Astrocyte (in vitro differentiated cells and primary cell): ENCODE measurements around the gene SERPINF2. TPM values are rescaled to one million over a fixed set of nuclear protein-coding genes. Genes with fewer than 3 reads are reported as not detected.
"Not testable (repeated sequence)": the region's sequence is repeated elsewhere in the genome, so short reads cannot be mapped to it uniquely, and the experiment has no call there.

Experiments used
- DNase-seq: peaks from one replicate; pipeline ENCODE4 v3.0.0-alpha.2; 2010; ENCODE audit warnings: low read depth
- FAIRE-seq: peaks from 2 replicates; lab custom pipeline; 2011; peaks lifted over from hg19 to GRCh38; lab: Jason Lieb, UNC
- H2AFZ ChIP-seq: 2 replicates; pipeline ENCODE4 v1.6.0; 2012; ENCODE audit warnings: low read depth, low read length, inconsistent platforms
- H3K27ac ChIP-seq: 2 replicates; pipeline ENCODE4 v1.5.1; 2011; ENCODE audit warnings: low read depth, low read length, inconsistent platforms
- H3K27me3 ChIP-seq: 2 replicates; pipeline ENCODE4 v1.6.0; 2011; ENCODE audit warnings: low read length, inconsistent platforms; ENCODE audit not compliant: insufficient read depth
- H3K36me3 ChIP-seq: 2 replicates; pipeline ENCODE4 v1.5.1; 2011; ENCODE audit warnings: low read length, inconsistent platforms; ENCODE audit not compliant: insufficient read depth
- H3K4me1 ChIP-seq: 2 replicates; pipeline ENCODE4 v1.5.1; 2011; ENCODE audit warnings: low read length, inconsistent platforms; ENCODE audit not compliant: insufficient read depth
- H3K4me2 ChIP-seq: 2 replicates; pipeline ENCODE4 v1.6.0; 2012; ENCODE audit warnings: low read length, inconsistent platforms
- H3K4me3 ChIP-seq: 2 replicates; pipeline ENCODE4 v1.5.1; 2011; ENCODE audit warnings: low read depth, mild to moderate bottlenecking, low read length, inconsistent platforms; ENCODE audit not compliant: insufficient read depth
- H3K79me2 ChIP-seq: 2 replicates; pipeline ENCODE4 v1.6.0; 2012; ENCODE audit warnings: mild to moderate bottlenecking, low read length, inconsistent platforms; ENCODE audit not compliant: insufficient read depth
- H3K9ac ChIP-seq: 2 replicates; pipeline ENCODE4 v1.6.0; 2012; ENCODE audit warnings: mild to moderate bottlenecking, low read length, inconsistent platforms
- H3K9me3 ChIP-seq: 2 replicates; pipeline ENCODE4 v1.5.1; 2012; ENCODE audit warnings: low read depth, mild to moderate bottlenecking, low read length, inconsistent platforms; ENCODE audit not compliant: insufficient read depth
- H4K20me1 ChIP-seq: 2 replicates; pipeline ENCODE4 v1.6.0; 2012; ENCODE audit warnings: low read length, inconsistent platforms; ENCODE audit not compliant: insufficient read depth
- H3K27ac Mint-ChIP-seq: one replicate; pipeline ENCODE4 v1.8.0; 2021; ENCODE audit warnings: mild to moderate bottlenecking, mixed read lengths; ENCODE audit not compliant: unreplicated experiment
- H3K27me3 Mint-ChIP-seq: one replicate; pipeline ENCODE4 v1.8.0; 2021; ENCODE audit warnings: low read depth, mixed read lengths; ENCODE audit not compliant: unreplicated experiment
- H3K36me3 Mint-ChIP-seq: one replicate; pipeline ENCODE4 v1.8.0; 2021; ENCODE audit warnings: low read depth, mixed read lengths; ENCODE audit not compliant: unreplicated experiment
- H3K4me1 Mint-ChIP-seq: one replicate; pipeline ENCODE4 v1.8.0; 2021; ENCODE audit warnings: low read depth, mixed read lengths; ENCODE audit not compliant: unreplicated experiment
- H3K4me3 Mint-ChIP-seq: one replicate; pipeline ENCODE4 v1.8.0; 2021; ENCODE audit warnings: mild to moderate bottlenecking, moderate library complexity, mixed read lengths; ENCODE audit not compliant: unreplicated experiment
- H3K9me3 Mint-ChIP-seq: one replicate; pipeline ENCODE4 v1.8.0; 2021; ENCODE audit warnings: mild to moderate bottlenecking, mixed read lengths; ENCODE audit not compliant: unreplicated experiment
- EZH2 ChIP-seq: IDR thresholded peaks from 2 replicates; pipeline ENCODE4 v1.6.1; 2012; ENCODE audit warnings: mild to moderate bottlenecking, low read length, inconsistent platforms; ENCODE audit not compliant: insufficient read depth
- total RNA-seq: library from RNA; stranded (reverse); gene quantifications from 2 replicates; pipeline ENCODE4 v1.2.1, GENCODE V29; 2021
- TF ChIP-seq, protein P1 (sequence below): IDR thresholded peaks from 2 replicates; pipeline ENCODE4 v1.5.1; 2011; ENCODE audit warnings: low read depth, mild to moderate bottlenecking, inconsistent platforms, low read length, moderate library complexity; ENCODE audit not compliant: insufficient read depth

SERPINF2 gene
- total RNA-seq, 1 donor from 2014 or later = 0.11 TPM

DNA sequence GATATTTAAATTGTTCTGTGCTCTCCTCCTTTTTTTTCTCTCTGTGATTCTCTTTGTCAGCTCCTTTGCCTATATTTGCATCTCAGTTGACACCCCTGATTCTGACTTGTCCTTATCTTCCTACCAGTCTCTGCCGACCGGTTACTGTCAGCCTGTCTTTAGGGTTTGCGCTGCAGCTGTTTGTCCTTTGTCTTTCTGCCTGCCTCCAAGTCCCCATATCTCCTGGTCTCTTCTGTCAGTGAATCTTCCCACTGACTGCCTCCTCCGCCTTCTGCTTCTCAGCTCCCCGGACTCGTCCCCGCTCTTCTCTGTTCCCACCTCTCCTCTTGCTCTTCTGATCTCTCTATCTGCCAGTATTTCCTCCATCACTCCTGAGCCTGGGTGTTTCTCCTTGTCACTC lies 37.7 kb upstream of the SERPINF2 start:
- Histone ChIP-seq H3K4me3 (no peak overlapping the region), H3K27ac (no peak overlapping the region), H3K9me3 (no peaks in the 10 kb centered on the region), H4K20me1 (peaks cover 11% of the 10 kb centered on the region), H3K9ac (no peak overlapping the region), H3K4me1 (peaks cover 3% of the 10 kb centered on the region), H3K79me2 (no peaks in the 10 kb centered on the region), H3K4me2 (no peak overlapping the region), H3K27me3 (no peaks in the 10 kb centered on the region), H2AFZ (no peak overlapping the region), H3K36me3 (no peaks in the 10 kb centered on the region)
- TF ChIP-seq, protein P1, sequence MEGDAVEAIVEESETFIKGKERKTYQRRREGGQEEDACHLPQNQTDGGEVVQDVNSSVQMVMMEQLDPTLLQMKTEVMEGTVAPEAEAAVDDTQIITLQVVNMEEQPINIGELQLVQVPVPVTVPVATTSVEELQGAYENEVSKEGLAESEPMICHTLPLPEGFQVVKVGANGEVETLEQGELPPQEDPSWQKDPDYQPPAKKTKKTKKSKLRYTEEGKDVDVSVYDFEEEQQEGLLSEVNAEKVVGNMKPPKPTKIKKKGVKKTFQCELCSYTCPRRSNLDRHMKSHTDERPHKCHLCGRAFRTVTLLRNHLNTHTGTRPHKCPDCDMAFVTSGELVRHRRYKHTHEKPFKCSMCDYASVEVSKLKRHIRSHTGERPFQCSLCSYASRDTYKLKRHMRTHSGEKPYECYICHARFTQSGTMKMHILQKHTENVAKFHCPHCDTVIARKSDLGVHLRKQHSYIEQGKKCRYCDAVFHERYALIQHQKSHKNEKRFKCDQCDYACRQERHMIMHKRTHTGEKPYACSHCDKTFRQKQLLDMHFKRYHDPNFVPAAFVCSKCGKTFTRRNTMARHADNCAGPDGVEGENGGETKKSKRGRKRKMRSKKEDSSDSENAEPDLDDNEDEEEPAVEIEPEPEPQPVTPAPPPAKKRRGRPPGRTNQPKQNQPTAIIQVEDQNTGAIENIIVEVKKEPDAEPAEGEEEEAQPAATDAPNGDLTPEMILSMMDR = no peak
- no peak for TF ChIP-seq EZH2
- FAIRE-seq = no peak
- peaks cover 4% of the 10 kb centered on the region for H3K4me1 Mint-ChIP-seq
- DNase-seq = no peak
- no peaks in the 10 kb centered on the region for H3K9me3 Mint-ChIP-seq
- H3K27me3 Mint-ChIP-seq = no peaks in the 10 kb centered on the region
- no peak overlapping the region for H3K27ac Mint-ChIP-seq
- no peak overlapping the region for H3K4me3 Mint-ChIP-seq
- peaks cover 7% of the 10 kb centered on the region for H3K36me3 Mint-ChIP-seq

DNA sequence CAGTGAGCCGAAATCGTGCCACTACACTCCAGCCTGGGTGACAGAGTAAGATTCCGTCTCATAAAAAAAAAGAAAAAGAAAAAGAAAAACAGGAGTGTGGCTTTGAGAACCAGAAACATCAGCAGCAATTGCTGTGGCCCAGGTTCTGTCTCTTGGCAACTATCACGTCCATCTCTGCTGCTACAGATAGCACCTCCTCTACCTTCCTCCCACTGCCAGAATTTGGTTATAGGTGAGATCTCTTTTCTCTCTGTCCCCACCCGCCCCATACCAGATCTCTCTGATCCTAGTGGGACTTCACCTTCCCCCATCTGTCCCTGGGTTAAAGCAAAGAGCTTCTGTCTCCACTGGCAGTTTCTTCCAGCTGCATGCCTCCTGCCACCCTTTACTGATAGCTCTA lies 35.6 kb upstream of the SERPINF2 start:
- no peak overlapping the region for H3K4me3 Mint-ChIP-seq
- Histone ChIP-seq H4K20me1 (peaks cover 30% of the 10 kb centered on the region), H2AFZ (no peak overlapping the region), H3K9ac (no peak overlapping the region), H3K27ac (no peak overlapping the region), H3K36me3 (peaks cover 10% of the 10 kb centered on the region), H3K9me3 (no peaks in the 10 kb centered on the region), H3K4me1 (peaks cover 7% of the 10 kb centered on the region), H3K27me3 (no peaks in the 10 kb centered on the region), H3K4me3 (no peak overlapping the region), H3K4me2 (no peak overlapping the region), H3K79me2 (peaks cover 16% of the 10 kb centered on the region)
- no peak for FAIRE-seq
- H3K27ac Mint-ChIP-seq = no peak overlapping the region
- H3K9me3 Mint-ChIP-seq = no peaks in the 10 kb centered on the region
- peaks cover 16% of the 10 kb centered on the region for H3K4me1 Mint-ChIP-seq
- peaks cover 7% of the 10 kb centered on the region for H3K36me3 Mint-ChIP-seq
- H3K27me3 Mint-ChIP-seq = no peaks in the 10 kb centered on the region
- no peak for DNase-seq
- TF ChIP-seq, protein P1 = no peak
- TF ChIP-seq EZH2 = no peak

DNA sequence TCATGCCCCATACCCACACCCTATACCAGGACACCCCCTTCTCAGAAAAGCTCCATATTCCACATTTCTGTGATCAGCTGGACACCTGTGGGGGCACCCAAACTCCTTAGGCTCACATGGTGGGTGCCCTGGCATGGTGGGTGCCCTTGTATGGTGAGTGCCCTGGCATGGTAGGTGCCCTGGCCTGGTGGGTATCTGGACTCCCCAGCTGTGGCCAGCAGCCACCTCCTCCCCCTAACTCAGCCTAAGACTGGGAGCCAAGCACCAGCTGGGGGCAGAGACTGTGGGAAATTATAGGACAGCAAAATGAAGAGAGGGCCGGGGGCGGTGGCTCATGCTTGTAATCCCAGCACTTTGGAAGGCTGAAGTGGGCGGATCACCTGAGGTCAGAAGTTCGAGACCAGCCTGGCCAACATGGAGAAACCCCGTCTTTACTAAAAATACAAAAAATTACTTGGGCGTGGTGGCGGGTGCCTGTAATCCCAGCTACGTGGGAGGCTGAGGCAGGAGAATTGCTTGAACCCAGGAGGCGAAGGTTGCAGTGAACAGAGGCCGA lies 33.8 kb upstream of the SERPINF2 start:
- Mint-ChIP-seq H3K27ac (peak overlapping the region; percentile 34), H3K4me3 (peak overlapping the region; percentile 70), H3K36me3 (peaks cover 18% of the 10 kb centered on the region), H3K4me1 (peaks cover 25% of the 10 kb centered on the region)
- Histone ChIP-seq H3K36me3 (peaks cover 27% of the 10 kb centered on the region), H3K79me2 (peaks cover 34% of the 10 kb centered on the region), H4K20me1 (peaks cover 47% of the 10 kb centered on the region), H3K4me1 (peaks cover 22% of the 10 kb centered on the region)
- FAIRE-seq, H3K4me2 ChIP-seq, H3K4me3 ChIP-seq, H3K9me3 Mint-ChIP-seq, H3K27me3 Mint-ChIP-seq, H2AFZ ChIP-seq, DNase-seq, H3K9ac ChIP-seq, H3K27ac ChIP-seq, H3K27me3 ChIP-seq, H3K9me3 ChIP-seq: not testable (repeated sequence)
